GM12892 (cell line): ENCODE data around the gene PNRC1.

ENCODE experiments used
- POLR2A ChIP-seq: IDR thresholded peaks from 2 replicates; pipeline ENCODE4 v1.6.1; 2011; ENCODE audit warnings: low read depth, low read length, control low read depth
- POLR2AphosphoS5 ChIP-seq: IDR thresholded peaks from 2 replicates; pipeline ENCODE4 v1.6.1; 2011; ENCODE audit warnings: low read depth, low read length, control low read depth

DNA sequence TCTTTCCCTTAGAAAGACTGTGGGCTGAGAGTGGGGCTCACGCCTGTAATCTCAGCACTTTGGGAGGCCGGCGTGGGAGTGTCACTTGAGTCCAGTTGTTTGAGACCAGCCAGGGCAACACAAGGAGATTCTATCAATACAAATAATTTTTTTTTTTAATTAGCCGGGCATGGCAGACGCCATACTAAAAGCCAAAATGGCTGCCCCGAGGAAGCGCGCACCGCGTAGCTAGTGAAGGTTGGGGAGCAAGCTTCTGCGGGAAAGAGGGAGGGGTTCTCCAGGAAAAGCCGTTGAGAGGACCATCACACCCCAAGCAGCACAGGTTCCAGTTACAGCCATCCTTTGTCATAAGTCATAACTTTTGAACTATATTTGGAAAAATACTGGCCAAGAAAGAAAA, 21.3 kb upstream of the PNRC1 start:
- TF ChIP-seq POLR2A (no peak), POLR2AphosphoS5 (no peak)
